GM18519 (cell line): ENCODE measurements around the gene IFI27L2.

Source experiments
- ATAC-seq: cut with Tn5 transposase; IDR thresholded peaks from one replicate; pipeline ENCODE4 v1.9.1; 2021; ENCODE audit warnings: mild to moderate bottlenecking, moderate library complexity; ENCODE audit not compliant: unreplicated experiment, low FRiP score

IFI27L2 gene

GRCh38 chr14:94153750-94154342 lies 24.4 kb upstream of the IFI27L2 start:
- ATAC-seq, result no peak

GRCh38 chr14:94152676-94153075 lies 23.3 kb upstream of the IFI27L2 start:
- ATAC-seq, result no peak

- ATAC-seq, result no peak
These were observed 16.6 kb upstream of the IFI27L2 start for GRCh38 chr14:94145902-94146527.

- no peak for ATAC-seq
These were observed 15.4 kb upstream of the IFI27L2 start for GRCh38 chr14:94144765-94145164.

GRCh38 chr14:94143711-94144110 lies 14.3 kb upstream of the IFI27L2 start:
- ATAC-seq, result no peak

- no peak for ATAC-seq
These were observed 13.8 kb upstream of the IFI27L2 start for GRCh38 chr14:94143239-94143638.

GRCh38 chr14:94142836-94143235 lies 13.4 kb upstream of the IFI27L2 start:
- ATAC-seq, result no peak

GRCh38 chr14:94142247-94142646 lies 12.8 kb upstream of the IFI27L2 start:
- no peak for ATAC-seq

- no peak for ATAC-seq
These were observed 10.0 kb upstream of the IFI27L2 start for GRCh38 chr14:94139421-94139820.

- no peak for ATAC-seq
These were observed 9.6 kb upstream of the IFI27L2 start for GRCh38 chr14:94139006-94139405.

GRCh38 chr14:94138251-94138650 lies 8.8 kb upstream of the IFI27L2 start:
- ATAC-seq, result no peak

- peak; percentile 75 for ATAC-seq
These were observed 7.3 kb upstream of the IFI27L2 start for GRCh38 chr14:94136575-94137331.

GRCh38 chr14:94135476-94135875 lies 6.1 kb upstream of the IFI27L2 start:
- no peak for ATAC-seq

GRCh38 chr14:94132285-94132887 lies 3.0 kb upstream of the IFI27L2 start:
- ATAC-seq, result no peak

GRCh38 chr14:94129758-94130414 lies 482 bp upstream of the IFI27L2 start:
- no peak for ATAC-seq

GRCh38 chr14:94128216-94128839 lies 1.1 kb downstream of the IFI27L2 start:
- no peak for ATAC-seq

- no peak for ATAC-seq
These were observed 2.1 kb downstream of the IFI27L2 start for GRCh38 chr14:94127330-94127729.

- no peak for ATAC-seq
These were observed 2.6 kb downstream of the IFI27L2 start for GRCh38 chr14:94126800-94127199.

- ATAC-seq, result no peak
These were observed 3.1 kb downstream of the IFI27L2 start for GRCh38 chr14:94126419-94126677.

- ATAC-seq, result no peak
These were observed 3.6 kb downstream of the IFI27L2 start for GRCh38 chr14:94125659-94126418.
